Mammary epithelial cell (primary cell): ENCODE results near the gene COL3A1.

Experiments used
- CTCF ChIP-seq, 2 donors: IDR thresholded peaks in 1 of 2; conservative IDR thresholded peaks in 1 of 2; 2 replicates each; pipeline ENCODE4 v1.5.1; 2011 to 2012; ENCODE audit warnings: inconsistent platforms in 2 of 2, low read length in 2 of 2, mild to moderate bottlenecking in 2 of 2, control low read depth in 1 of 2, low read depth in 1 of 2; ENCODE audit not compliant: insufficient read depth in 1 of 2; ENCODE audit errors: extremely low read depth in 1 of 2
- EZH2 ChIP-seq: IDR thresholded peaks from 2 replicates; pipeline ENCODE4 v1.6.1; 2012; ENCODE audit warnings: low read length, inconsistent platforms, borderline replicate concordance

GRCh38 chr2:188970211-188970610, 4.0 kb upstream of the COL3A1 start:
- no peak for TF ChIP-seq CTCF (conservative IDR thresholded peaks at IDR 0.05 in 1 of 2, IDR thresholded peaks at IDR 0.05 in 1 of 2; ENCODE audit: extremely low read depth in 1 of 2, insufficient read depth in 1 of 2, low read depth in 1 of 2, low read length in 2 of 2)
- TF ChIP-seq EZH2: no peak
